Chondrocyte (in vitro differentiated cells): ENCODE measurements around the gene RGS17. TPM values are rescaled to one million over a fixed set of nuclear protein-coding genes. Genes with fewer than 3 reads are reported as not detected.
"Not testable (repeated sequence)": the region's sequence is repeated elsewhere in the genome, so short reads cannot be mapped to it uniquely, and the experiment has no call there.

Source experiments
- DNase-seq: peaks from one replicate; pipeline ENCODE4 v3.0.0; 2021; ENCODE audit warnings: mixed read lengths, low spot score
- H3K27ac Mint-ChIP-seq: one replicate; pipeline ENCODE4 v1.8.0; 2021; ENCODE audit warnings: mild to moderate bottlenecking, moderate library complexity, mixed read lengths; ENCODE audit not compliant: unreplicated experiment
- H3K27me3 Mint-ChIP-seq: 2 replicates; pipeline ENCODE4 v1.8.0; 2021; ENCODE audit warnings: low read depth, mixed read lengths
- H3K36me3 Mint-ChIP-seq: 2 replicates; pipeline ENCODE4 v1.8.0; 2021; ENCODE audit warnings: low read depth, mixed read lengths
- H3K4me1 Mint-ChIP-seq: 2 replicates; pipeline ENCODE4 v1.8.0; 2021; ENCODE audit warnings: low read depth, mild to moderate bottlenecking, mixed read lengths
- H3K4me3 Mint-ChIP-seq: one replicate; pipeline ENCODE4 v1.8.0; 2021; ENCODE audit warnings: mild to moderate bottlenecking, moderate library complexity, mixed read lengths; ENCODE audit not compliant: unreplicated experiment
- H3K9me3 Mint-ChIP-seq: 2 replicates; pipeline ENCODE4 v1.8.0; 2021; ENCODE audit warnings: low read depth, mixed read lengths
- CTCF ChIP-seq: fragments of 200-600 bp; sonication (generic); IDR thresholded peaks from 2 replicates; pipeline ENCODE4 v1.5.0; 2021; ENCODE audit warnings: antibody characterized with exemption, mild to moderate bottlenecking, moderate library complexity
- total RNA-seq: library from RNA; stranded (reverse); gene quantifications from 3 replicates; pipeline ENCODE4 v1.2.1, GENCODE V29; 2021

The RGS17 gene
- total RNA-seq, 1 donor from 2014 or later: 1.5 TPM

DNA sequence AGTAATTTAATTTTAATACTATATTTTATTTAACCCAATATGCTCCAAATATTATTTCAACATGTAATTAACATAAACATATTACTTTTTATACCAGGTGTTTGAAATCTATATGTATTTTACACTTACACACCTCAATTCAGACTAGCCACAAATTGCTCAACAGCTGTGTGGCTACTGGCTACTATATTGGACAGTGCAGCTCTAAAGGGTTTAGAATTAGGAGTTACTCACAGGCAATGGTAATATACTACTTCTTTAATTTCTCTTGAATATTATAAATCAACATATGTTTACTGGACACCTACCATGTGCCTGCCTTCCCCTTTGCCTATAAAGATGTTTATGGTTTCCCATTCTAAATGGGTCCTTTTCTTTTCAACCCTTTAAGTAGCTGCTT lies 130.8 kb downstream of the RGS17 start:
- no peak for TF ChIP-seq CTCF
- peak overlapping the region; percentile 61 for H3K27ac Mint-ChIP-seq
- no peaks in the 10 kb centered on the region for H3K27me3 Mint-ChIP-seq
- H3K4me3 Mint-ChIP-seq: peak overlapping the region; percentile 17
- H3K4me1 Mint-ChIP-seq: peaks cover 40% of the 10 kb centered on the region
- H3K9me3 Mint-ChIP-seq: no peaks in the 10 kb centered on the region
- DNase-seq: no peak
- peaks cover 8% of the 10 kb centered on the region for H3K36me3 Mint-ChIP-seq

GRCh38 chr6:152999538-152999937 lies 131.5 kb downstream of the RGS17 start:
- H3K4me1 Mint-ChIP-seq: peaks cover 40% of the 10 kb centered on the region
- not testable (repeated sequence) for H3K36me3 Mint-ChIP-seq, H3K9me3 Mint-ChIP-seq, DNase-seq, H3K27me3 Mint-ChIP-seq
- peak overlapping the region; percentile 24 for H3K4me3 Mint-ChIP-seq
- H3K27ac Mint-ChIP-seq: peak overlapping the region; percentile 37

GRCh38 chr6:152993847-152994246 lies 137.2 kb downstream of the RGS17 start:
- H3K36me3 Mint-ChIP-seq: peaks cover 14% of the 10 kb centered on the region
- DNase-seq: no peak
- H3K4me3 Mint-ChIP-seq: no peak overlapping the region
- H3K4me1 Mint-ChIP-seq: peaks cover 5% of the 10 kb centered on the region
- TF ChIP-seq CTCF: no peak
- no peaks in the 10 kb centered on the region for H3K9me3 Mint-ChIP-seq
- no peaks in the 10 kb centered on the region for H3K27me3 Mint-ChIP-seq
- H3K27ac Mint-ChIP-seq: no peak overlapping the region

GRCh38 chr6:152993431-152993830 lies 137.7 kb downstream of the RGS17 start:
- no peak overlapping the region for H3K4me3 Mint-ChIP-seq
- DNase-seq: no peak
- peaks cover 14% of the 10 kb centered on the region for H3K36me3 Mint-ChIP-seq
- peaks cover 5% of the 10 kb centered on the region for H3K4me1 Mint-ChIP-seq
- TF ChIP-seq CTCF: peak; percentile 37
- H3K27ac Mint-ChIP-seq: no peak overlapping the region
- no peaks in the 10 kb centered on the region for H3K9me3 Mint-ChIP-seq
- no peaks in the 10 kb centered on the region for H3K27me3 Mint-ChIP-seq

- H3K9me3 Mint-ChIP-seq: no peaks in the 10 kb centered on the region
- H3K27me3 Mint-ChIP-seq: no peaks in the 10 kb centered on the region
- H3K27ac Mint-ChIP-seq: peak overlapping the region; percentile 45
- no peak for TF ChIP-seq CTCF
- H3K4me3 Mint-ChIP-seq: no peak overlapping the region
- H3K4me1 Mint-ChIP-seq: peaks cover 18% of the 10 kb centered on the region
- H3K36me3 Mint-ChIP-seq: peaks cover 6% of the 10 kb centered on the region
- no peak for DNase-seq
Measured at GRCh38 chr6:152986978-152987377, 144.1 kb downstream of the RGS17 start.

- not testable (repeated sequence) for H3K27me3 Mint-ChIP-seq, DNase-seq, H3K36me3 Mint-ChIP-seq, H3K4me3 Mint-ChIP-seq, H3K9me3 Mint-ChIP-seq
- Mint-ChIP-seq H3K27ac (peak overlapping the region; percentile 27), H3K4me1 (peaks cover 34% of the 10 kb centered on the region)
Measured at GRCh38 chr6:152985300-152985699, 145.8 kb downstream of the RGS17 start.
